ENCODE measurements around the gene SENP6.
A peak's percentile ranks its signal among the peaks of the same experiment; 100 is the strongest.
"Not testable (repeated sequence)": the region's sequence is repeated elsewhere in the genome, so short reads cannot be mapped to it uniquely, and the experiment has no call there.

SENP6 gene, protein sequence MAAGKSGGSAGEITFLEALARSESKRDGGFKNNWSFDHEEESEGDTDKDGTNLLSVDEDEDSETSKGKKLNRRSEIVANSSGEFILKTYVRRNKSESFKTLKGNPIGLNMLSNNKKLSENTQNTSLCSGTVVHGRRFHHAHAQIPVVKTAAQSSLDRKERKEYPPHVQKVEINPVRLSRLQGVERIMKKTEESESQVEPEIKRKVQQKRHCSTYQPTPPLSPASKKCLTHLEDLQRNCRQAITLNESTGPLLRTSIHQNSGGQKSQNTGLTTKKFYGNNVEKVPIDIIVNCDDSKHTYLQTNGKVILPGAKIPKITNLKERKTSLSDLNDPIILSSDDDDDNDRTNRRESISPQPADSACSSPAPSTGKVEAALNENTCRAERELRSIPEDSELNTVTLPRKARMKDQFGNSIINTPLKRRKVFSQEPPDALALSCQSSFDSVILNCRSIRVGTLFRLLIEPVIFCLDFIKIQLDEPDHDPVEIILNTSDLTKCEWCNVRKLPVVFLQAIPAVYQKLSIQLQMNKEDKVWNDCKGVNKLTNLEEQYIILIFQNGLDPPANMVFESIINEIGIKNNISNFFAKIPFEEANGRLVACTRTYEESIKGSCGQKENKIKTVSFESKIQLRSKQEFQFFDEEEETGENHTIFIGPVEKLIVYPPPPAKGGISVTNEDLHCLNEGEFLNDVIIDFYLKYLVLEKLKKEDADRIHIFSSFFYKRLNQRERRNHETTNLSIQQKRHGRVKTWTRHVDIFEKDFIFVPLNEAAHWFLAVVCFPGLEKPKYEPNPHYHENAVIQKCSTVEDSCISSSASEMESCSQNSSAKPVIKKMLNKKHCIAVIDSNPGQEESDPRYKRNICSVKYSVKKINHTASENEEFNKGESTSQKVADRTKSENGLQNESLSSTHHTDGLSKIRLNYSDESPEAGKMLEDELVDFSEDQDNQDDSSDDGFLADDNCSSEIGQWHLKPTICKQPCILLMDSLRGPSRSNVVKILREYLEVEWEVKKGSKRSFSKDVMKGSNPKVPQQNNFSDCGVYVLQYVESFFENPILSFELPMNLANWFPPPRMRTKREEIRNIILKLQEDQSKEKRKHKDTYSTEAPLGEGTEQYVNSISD

GRCh38 chr6:75601304-75602245 lies at the start of gene SENP6:
SENP6 (plus strand) TSS chr6:75601880; CDS start chr6:75602525, 645 bp downstream.
- peak; percentile 38 to 79 for DNase-seq

DNA sequence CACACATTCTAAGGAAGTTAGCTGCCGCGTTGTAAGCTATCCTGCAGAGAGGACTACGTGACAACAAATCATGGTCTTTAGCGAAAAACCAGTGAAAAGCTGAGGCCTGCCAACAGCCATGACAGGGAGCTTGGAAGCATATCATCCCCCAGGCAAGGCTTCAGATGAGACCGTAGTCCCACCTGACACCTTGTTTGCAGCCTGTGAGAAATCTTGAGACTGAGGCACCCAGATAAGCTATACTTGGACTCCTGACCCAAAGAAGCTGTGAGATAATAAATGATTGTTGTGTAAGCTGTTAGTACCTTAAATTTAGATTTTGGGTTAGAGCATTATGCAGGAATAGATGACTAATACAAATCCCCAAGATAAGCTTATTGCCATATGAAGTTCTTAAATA lies 45.4 kb upstream of the SENP6 start:
- DNase-seq: no peak

DNA sequence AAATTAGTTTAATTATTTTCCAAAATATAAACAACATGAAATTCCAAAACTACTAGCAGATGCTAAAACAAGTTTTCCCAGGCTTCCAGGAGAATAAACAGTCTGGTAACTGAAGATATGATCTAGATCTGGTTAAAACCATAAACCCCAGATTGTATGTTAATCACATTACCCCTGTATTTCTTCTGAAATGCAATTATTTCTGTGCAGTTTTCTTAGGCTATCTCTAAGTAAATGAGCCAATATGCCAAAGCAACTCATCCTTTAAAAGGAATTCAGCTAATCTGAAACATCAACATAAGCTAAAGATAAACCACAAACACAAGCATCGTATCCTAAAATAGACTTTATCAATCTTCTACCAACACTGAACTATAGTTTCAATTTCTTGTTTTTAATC lies 44.6 kb upstream of the SENP6 start:
- DNase-seq: no peak

GRCh38 chr6:75563032-75563431 lies 38.6 kb upstream of the SENP6 start:
- no peak for DNase-seq

- no peak for DNase-seq
Observed at GRCh38 chr6:75566137-75566767, 35.4 kb upstream of the SENP6 start.

GRCh38 chr6:75568100-75568499 lies 33.6 kb upstream of the SENP6 start:
- DNase-seq: no peak

DNA sequence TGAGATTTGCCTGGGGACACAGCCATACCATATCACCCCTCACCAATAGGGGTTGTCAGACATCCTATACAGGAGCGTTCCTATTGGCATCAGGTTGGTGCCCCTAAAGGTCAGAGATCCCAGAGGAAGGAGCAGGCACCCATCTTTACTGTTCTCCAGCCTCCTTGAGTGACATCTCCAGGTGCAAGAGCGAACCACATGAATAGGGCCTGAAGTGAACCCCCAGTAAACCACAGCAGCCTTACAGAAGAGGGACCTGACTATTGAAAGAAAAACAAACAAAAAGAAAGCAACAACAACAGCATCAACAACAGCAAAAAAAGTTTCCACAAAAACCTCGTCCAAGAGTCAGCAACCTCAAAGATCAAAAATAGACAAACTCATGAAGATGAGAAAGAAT lies 32.7 kb upstream of the SENP6 start:
- DNase-seq: no peak

DNA sequence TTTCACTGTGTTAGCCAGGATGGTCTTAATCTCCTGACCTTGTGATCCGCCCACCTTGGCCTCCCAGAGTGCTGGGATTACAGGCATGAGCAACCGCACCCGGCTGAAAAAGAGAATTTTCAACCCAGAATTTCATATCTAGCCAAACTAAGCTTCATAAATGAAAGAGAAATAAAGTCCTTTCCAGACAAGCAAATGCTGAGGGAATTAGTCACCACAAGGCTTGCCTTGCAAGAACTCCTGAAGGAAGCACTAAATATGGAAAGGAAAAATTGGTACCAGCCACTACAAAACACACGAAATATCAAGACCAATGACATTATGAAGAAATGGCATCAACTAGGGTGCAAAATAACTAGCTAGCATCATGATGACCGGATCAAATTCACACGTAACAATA lies 31.0 kb upstream of the SENP6 start:
- not testable (repeated sequence) for DNase-seq

GRCh38 chr6:75572072-75572471 lies 29.6 kb upstream of the SENP6 start:
- no peak for DNase-seq

- no peak for DNase-seq
Observed at GRCh38 chr6:75579951-75580350, 21.7 kb upstream of the SENP6 start.

GRCh38 chr6:75581231-75581630 lies 20.4 kb upstream of the SENP6 start:
- DNase-seq: no peak

DNA sequence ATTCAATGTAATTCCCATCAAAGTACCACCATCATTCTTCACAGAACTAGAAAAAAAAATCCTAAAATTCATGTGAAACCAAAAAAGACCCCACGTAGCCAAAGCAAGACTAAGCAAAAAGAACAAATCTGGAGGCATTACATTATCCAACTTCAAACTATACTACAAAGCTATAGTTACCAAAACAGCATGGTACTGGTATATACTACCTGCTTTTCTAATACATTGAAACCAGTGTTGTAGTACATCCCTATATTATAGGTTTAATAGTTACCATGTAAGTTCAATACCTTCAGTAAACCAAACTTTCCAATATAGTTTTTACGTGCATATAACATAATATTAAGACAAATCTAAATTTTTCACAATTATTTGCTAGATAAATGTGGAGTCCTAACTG lies 17.1 kb upstream of the SENP6 start:
- DNase-seq: not testable (repeated sequence)

DNA sequence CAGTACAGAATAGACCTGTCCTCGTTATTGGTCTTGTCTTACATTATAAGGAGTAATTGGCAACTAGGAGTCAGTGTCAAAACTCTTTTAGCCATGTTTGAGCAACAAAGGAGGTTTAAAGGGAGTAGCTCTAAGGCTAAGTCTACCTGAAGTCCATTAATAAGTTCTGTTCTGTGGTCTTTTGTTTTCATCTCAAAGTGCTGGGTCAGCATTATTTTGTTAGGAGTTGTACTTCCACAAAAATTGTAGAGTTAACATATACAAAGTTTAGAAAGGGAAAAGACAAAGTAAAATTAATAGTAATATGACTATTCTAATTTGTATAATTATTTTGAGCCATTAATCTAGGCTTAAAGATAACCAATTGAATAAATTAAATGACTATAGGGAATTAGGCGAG lies 12.7 kb upstream of the SENP6 start:
- DNase-seq: no peak

DNA sequence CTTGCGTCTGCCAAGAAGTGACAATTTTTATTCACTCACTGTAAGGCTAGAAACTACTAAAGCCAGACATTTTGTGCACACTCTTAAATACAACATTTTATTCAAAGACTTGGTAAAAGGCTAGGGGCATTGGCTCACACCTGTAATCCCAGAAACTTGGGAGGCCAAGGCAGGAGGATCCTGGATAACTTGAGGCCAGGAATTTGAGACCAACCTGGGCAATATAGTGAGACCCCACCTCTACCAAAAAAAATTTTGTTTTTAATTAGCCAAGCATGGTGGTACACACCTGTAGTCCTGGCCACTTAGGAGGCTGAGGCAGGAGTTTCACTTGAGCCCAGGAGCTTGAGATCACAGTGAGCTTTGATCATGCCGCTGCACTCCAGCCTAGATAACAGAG lies 11.3 kb upstream of the SENP6 start:
- no peak for DNase-seq

DNA sequence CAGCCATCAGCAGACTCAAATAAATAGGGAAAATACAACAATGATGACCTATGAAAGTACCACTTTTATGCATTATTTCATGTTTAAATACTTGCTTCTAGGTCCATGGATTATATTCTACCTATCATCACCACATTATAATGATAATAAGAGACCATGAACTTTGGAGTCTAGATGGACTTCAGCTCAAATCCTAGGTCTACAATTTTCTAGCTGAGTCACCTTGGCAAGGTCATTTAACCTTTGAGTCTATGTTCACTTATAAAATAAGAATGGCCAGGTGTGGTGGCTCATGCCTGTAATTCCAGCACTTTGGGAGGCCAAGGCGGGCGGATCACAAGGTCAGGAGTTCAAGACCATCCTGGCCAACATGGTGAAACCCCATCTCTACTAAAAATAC lies 5.3 kb upstream of the SENP6 start:
- not testable (repeated sequence) for DNase-seq

DNA sequence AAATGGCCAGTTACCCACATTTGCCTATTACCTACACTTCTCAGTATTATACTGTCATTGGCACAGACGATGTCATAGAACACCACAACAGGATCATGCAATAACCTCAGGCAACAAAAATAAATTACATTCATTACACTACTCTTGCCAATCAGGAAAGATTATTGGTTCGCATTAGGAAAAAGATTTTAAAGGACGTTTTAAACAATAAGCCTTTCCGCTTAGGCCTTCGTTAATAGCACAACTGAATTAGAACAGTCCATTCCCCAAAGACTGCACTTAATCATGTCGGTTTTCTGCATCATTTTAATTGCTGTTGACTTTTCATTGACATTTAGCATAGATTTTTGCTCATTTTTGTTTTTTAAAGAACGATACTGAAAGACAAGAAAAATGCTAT lies 912 bp upstream of the SENP6 start:
- no peak for DNase-seq

DNA sequence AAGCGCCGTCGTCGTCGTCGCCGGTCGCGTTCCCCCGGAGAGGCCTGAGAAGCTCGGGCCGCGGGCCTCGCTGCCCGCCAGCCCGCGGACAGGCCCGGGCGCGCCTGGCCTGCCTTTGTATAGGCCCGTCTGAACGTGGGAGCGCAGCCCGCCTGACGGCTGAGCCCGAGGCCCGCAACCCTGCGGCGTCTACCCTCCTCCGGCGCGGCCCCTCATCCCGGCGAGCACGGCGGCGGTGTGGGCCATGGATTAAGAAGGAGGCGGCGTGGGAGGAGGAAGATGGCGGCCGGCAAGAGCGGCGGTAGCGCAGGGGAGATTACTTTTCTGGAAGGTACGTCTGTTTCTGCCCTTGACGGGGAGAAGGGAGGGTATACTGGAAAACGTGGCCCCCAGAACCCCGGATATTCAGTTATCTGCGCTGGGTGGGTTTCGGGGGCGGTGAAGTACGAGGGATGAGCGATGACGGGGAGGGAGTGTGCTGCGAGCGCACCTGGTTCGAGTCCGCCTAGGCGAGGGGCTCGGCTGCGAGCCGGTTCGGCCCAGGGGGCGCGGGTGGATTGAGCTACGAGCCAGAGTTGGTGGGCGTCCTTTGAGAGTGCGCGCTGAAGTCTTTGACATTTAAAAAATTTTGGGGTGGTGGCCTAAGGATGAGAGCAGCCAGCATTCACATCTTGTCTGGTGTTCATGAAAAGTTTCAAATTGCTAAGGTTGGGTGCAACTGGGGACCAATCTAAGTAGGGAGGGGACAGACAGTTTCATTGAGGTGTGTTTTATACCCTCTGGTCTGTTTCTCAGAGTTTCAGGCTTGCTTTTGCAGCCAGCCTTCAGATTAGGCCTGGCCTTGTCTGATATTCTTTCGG lies 796 bp downstream of the SENP6 start:
- DNase-seq: no peak

DNA sequence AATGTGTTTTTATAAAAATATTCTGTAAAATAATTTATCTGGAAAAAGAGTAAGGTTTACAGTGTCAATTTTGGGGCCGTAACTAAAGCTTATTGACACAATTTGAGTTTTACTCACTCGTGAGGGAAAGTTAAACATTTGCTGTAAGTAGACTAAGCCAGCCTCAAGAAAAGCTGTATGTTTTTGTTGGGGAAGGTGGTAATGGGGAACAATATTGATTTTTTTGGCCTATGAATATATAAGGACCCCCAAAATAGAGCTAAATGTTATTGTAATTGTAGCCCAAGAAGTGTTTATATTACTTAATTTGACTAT lies 1.4 kb downstream of the SENP6 start:
- DNase-seq: no peak

- DNase-seq: no peak
Observed at GRCh38 chr6:75604294-75604693, 2.6 kb downstream of the SENP6 start.

- DNase-seq: no peak
Observed at GRCh38 chr6:75605635-75606034, 4.0 kb downstream of the SENP6 start.

DNA sequence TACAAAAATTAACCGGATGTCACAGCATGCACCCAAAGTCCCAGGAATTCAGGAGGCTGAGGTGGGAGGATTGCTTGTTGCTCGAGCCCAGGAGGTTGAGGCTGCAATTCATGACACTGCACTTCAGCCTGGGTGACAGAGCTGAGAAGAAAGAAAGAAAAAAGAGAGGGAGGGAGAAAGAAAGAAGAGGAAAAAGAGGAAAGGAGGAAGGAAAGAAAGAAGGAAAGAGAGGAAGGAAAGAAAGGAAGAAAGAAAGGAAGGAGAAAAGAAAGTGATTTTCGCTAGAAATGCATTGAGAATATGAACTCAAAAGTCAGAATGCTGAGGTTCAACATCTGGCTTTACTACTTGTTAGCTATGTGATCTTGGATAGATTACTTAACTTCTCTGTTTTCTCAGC lies 6.6 kb downstream of the SENP6 start:
- DNase-seq: no peak

Data from NCI-H446 (cell line).